Fibroblast of pulmonary artery (primary cell): ENCODE measurements around the gene ARL2BP.
"Not testable (repeated sequence)": the region's sequence is repeated elsewhere in the genome, so short reads cannot be mapped to it uniquely, and the experiment has no call there.

Source experiments
- DNase-seq: peaks from one replicate; pipeline ENCODE4 v3.0.0-alpha.2; 2010; ENCODE audit warnings: low read depth
- H3K4me3 ChIP-seq: replicated peaks from 2 replicates; pipeline ENCODE4 v1.5.1; 2011; ENCODE audit warnings: low read depth, mild to moderate bottlenecking, control low read depth, low read length, moderate library complexity
- CTCF ChIP-seq: IDR thresholded peaks from 2 replicates; pipeline ENCODE4 v1.5.1; 2011; ENCODE audit warnings: mild to moderate bottlenecking, control low read depth, low read length, inconsistent platforms; ENCODE audit errors: missing control alignments

The ARL2BP gene

GRCh38 chr16:57268804-57269800 lies 24.0 kb downstream of the ARL2BP start:
- peak; percentile 60 for DNase-seq
- H3K4me3 ChIP-seq, result no peak overlapping the region
- TF ChIP-seq CTCF, result no peak

GRCh38 chr16:57270221-57271062 lies 25.4 kb downstream of the ARL2BP start:
- no peak for DNase-seq
- no peak overlapping the region for H3K4me3 ChIP-seq
- TF ChIP-seq CTCF, result no peak

GRCh38 chr16:57271063-57271345 lies 25.9 kb downstream of the ARL2BP start:
- no peak overlapping the region for H3K4me3 ChIP-seq
- no peak for DNase-seq
- TF ChIP-seq CTCF, result no peak

- H3K4me3 ChIP-seq, result no peak overlapping the region
- DNase-seq, result no peak
- TF ChIP-seq CTCF, result no peak
These were observed 26.9 kb downstream of the ARL2BP start for GRCh38 chr16:57271867-57272495.

- no peak for TF ChIP-seq CTCF
- no peak for DNase-seq
- no peak overlapping the region for H3K4me3 ChIP-seq
These were observed 28.3 kb downstream of the ARL2BP start for GRCh38 chr16:57273359-57273758.

- no peak for TF ChIP-seq CTCF
- no peak for DNase-seq
- no peak overlapping the region for H3K4me3 ChIP-seq
These were observed 28.8 kb downstream of the ARL2BP start for GRCh38 chr16:57273826-57274225.

GRCh38 chr16:57275946-57276345 lies 30.9 kb downstream of the ARL2BP start:
- not testable (repeated sequence) for DNase-seq, H3K4me3 ChIP-seq
